H1 (cell line): Measurements from ENCODE around the gene EHBP1.

ENCODE experiments used
- ASH2L ChIP-seq: fragments of 200-600, 300-600 bp; sonication (generic); IDR thresholded peaks from one replicate; pipeline ENCODE4 v1.7.1; 2017; ENCODE audit warnings: low read length
- BRCA1 ChIP-seq: IDR thresholded peaks from 2 replicates; pipeline ENCODE4 v1.6.1; 2012; ENCODE audit warnings: low read depth, low read length, improper control_type of control experiment
- EZH2 ChIP-seq: fragments of 200-600 bp; sonication (generic); IDR thresholded peaks from 2 replicates; pipeline ENCODE4 v1.7.1; 2012; ENCODE audit warnings: low read depth, mild to moderate bottlenecking, moderate library complexity, low read length, inconsistent platforms; ENCODE audit not compliant: severe bottlenecking
- POLR2A ChIP-seq, 2 experiments: IDR thresholded peaks; 1 replicate in 1 of 2; 2 replicates in 1 of 2; pipeline ENCODE4 v1.6.1; 2011; ENCODE audit warnings: low read depth in 2 of 2, low read length in 2 of 2, mild to moderate bottlenecking in 2 of 2; ENCODE audit errors: control extremely low read depth in 1 of 2
- POLR2AphosphoS5 ChIP-seq: IDR thresholded peaks from 2 replicates; pipeline ENCODE4 v1.6.1; 2011; ENCODE audit warnings: low read depth, low read length
- POU5F1 ChIP-seq: IDR thresholded peaks from 2 replicates; pipeline ENCODE4 v1.6.1; 2011; ENCODE audit warnings: low read depth, mild to moderate bottlenecking, low read length, moderate library complexity
- RAD21 ChIP-seq, 2 experiments: IDR thresholded peaks in 1 of 2; conservative IDR thresholded peaks in 1 of 2; 2 replicates each; pipeline ENCODE4 v1.6.1; 2011; ENCODE audit warnings: low read depth in 2 of 2, low read length in 2 of 2, improper control_type of control experiment in 1 of 2, inconsistent platforms in 1 of 2, mild to moderate bottlenecking in 1 of 2, moderate library complexity in 1 of 2
- YY1 ChIP-seq: IDR thresholded peaks from 2 replicates; pipeline ENCODE4 v1.6.1; 2011; ENCODE audit warnings: low read depth, mild to moderate bottlenecking, low read length
- TF ChIP-seq, protein P1 (sequence below), 3 experiments: IDR thresholded peaks; 1 replicate in 2 of 3; 2 replicates in 1 of 3; pipeline versions ENCODE4 v1.5.1 to v1.6.1; 2011; ENCODE audit warnings: low read length in 3 of 3, mild to moderate bottlenecking in 3 of 3, inconsistent platforms in 2 of 3, low read depth in 1 of 3, moderate library complexity in 1 of 3; ENCODE audit not compliant: insufficient read depth in 1 of 3; ENCODE audit errors: control extremely low read depth in 1 of 3
- TF ChIP-seq, protein P2 (sequence below): IDR thresholded peaks from 2 replicates; pipeline ENCODE4 v1.6.1; 2012; ENCODE audit warnings: inconsistent platforms

DNA sequence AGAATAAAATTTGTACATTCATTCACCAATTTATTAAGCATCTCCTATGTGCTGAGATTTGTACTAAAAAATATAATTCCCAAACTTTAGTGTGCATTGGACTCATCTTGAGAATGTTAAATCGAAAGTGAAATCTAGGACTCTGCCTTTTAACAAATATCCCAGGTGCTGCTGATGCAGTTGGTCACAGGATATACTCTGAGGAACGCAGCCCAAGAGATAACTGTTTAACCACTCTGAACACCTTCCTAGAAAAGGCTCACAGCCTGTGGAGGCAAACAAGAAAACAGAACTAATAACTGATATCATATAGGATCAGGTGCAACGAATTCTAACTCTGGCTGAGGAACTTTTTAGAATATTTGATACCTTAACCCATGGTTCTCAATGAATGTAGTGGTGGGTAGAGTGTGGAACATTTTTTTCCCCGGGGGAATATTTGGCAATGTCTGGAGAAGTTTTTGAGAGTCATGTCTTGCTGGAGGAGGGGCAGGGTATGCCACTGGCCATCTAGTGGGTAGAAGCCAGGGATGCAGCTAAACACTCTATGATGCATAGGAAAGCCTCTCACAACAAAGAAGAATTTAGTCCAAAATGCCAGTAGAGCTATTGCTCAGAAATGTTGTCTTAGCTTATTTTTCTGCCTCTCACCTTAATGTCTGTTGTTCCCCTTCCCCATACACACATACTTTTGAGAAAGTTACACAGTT lies 96.5 kb downstream of the EHBP1 start:
- TF ChIP-seq EZH2, result no peak
- TF ChIP-seq POLR2A (IDR thresholded peaks at IDR 0.05; ENCODE audit: control extremely low read depth in 1 of 2, low read depth in 2 of 2, low read length in 2 of 2), result no peak
- TF ChIP-seq RAD21 (IDR thresholded peaks at IDR 0.05 in 1 of 2, conservative IDR thresholded peaks at IDR 0.05 in 1 of 2; ENCODE audit: low read depth in 2 of 2, low read length in 2 of 2), result peak in 1 of 2 experiments; percentile 34; a peak in 1 of 4 replicates
- no peak for TF ChIP-seq POLR2AphosphoS5
- TF ChIP-seq POU5F1, result no peak
- TF ChIP-seq, protein P1, sequence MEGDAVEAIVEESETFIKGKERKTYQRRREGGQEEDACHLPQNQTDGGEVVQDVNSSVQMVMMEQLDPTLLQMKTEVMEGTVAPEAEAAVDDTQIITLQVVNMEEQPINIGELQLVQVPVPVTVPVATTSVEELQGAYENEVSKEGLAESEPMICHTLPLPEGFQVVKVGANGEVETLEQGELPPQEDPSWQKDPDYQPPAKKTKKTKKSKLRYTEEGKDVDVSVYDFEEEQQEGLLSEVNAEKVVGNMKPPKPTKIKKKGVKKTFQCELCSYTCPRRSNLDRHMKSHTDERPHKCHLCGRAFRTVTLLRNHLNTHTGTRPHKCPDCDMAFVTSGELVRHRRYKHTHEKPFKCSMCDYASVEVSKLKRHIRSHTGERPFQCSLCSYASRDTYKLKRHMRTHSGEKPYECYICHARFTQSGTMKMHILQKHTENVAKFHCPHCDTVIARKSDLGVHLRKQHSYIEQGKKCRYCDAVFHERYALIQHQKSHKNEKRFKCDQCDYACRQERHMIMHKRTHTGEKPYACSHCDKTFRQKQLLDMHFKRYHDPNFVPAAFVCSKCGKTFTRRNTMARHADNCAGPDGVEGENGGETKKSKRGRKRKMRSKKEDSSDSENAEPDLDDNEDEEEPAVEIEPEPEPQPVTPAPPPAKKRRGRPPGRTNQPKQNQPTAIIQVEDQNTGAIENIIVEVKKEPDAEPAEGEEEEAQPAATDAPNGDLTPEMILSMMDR (IDR thresholded peaks at IDR 0.05; ENCODE audit: control extremely low read depth in 1 of 3, insufficient read depth in 1 of 3, low read depth in 1 of 3, low read length in 3 of 3), result peak; percentile 30 to 42 (median 30)
- TF ChIP-seq ASH2L, result no peak
- TF ChIP-seq YY1, result no peak
- TF ChIP-seq, protein P2, sequence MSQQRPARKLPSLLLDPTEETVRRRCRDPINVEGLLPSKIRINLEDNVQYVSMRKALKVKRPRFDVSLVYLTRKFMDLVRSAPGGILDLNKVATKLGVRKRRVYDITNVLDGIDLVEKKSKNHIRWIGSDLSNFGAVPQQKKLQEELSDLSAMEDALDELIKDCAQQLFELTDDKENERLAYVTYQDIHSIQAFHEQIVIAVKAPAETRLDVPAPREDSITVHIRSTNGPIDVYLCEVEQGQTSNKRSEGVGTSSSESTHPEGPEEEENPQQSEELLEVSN, result no peak
- no peak for TF ChIP-seq BRCA1
